Fibroblast of lung (primary cell): ENCODE measurements around the gene FZD10. TPM values are rescaled to one million over a fixed set of nuclear protein-coding genes. Genes with fewer than 3 reads are reported as not detected.

ENCODE experiments used
- DNase-seq, 2 donors: peaks; one replicate each; pipeline versions ENCODE4 v3.0.0 to v3.0.0-alpha.2; 2010; ENCODE audit warnings: low read depth in 2 of 2
- H2AFZ ChIP-seq: 2 replicates; pipeline ENCODE4 v1.5.1; 2012; ENCODE audit warnings: low read length, control low read depth, inconsistent platforms
- H3K27ac ChIP-seq: 2 replicates; pipeline ENCODE4 v1.5.1; 2011; ENCODE audit warnings: low read length, control low read depth; ENCODE audit not compliant: insufficient read depth
- H3K27me3 ChIP-seq: 2 replicates; pipeline ENCODE4 v1.5.1; 2011; ENCODE audit warnings: mild to moderate bottlenecking, low read length; ENCODE audit not compliant: control insufficient read depth, insufficient read depth
- H3K36me3 ChIP-seq: 2 replicates; pipeline ENCODE4 v1.5.1; 2011; ENCODE audit warnings: low read length; ENCODE audit not compliant: control insufficient read depth, insufficient read depth
- H3K4me1 ChIP-seq: 2 replicates; pipeline ENCODE4 v1.5.1; 2011; ENCODE audit warnings: low read length; ENCODE audit not compliant: control insufficient read depth, insufficient read depth; ENCODE audit errors: extremely low read depth
- H3K4me2 ChIP-seq: 2 replicates; pipeline ENCODE4 v1.5.1; 2011; ENCODE audit warnings: low read length, control low read depth; ENCODE audit not compliant: insufficient read depth; ENCODE audit errors: extremely low read depth
- H3K4me3 ChIP-seq, 4 experiments: fragments of 200-600 bp in 1 of 4; sonication (generic) in 1 of 4; replicated peaks in 1 of 4; 2 replicates each; pipeline ENCODE4 v1.5.1; 2011 to 2016; ENCODE audit warnings: low read length in 4 of 4, low read depth in 3 of 4, mild to moderate bottlenecking in 3 of 4, control low read depth in 2 of 4, inconsistent platforms in 1 of 4, mixed read lengths in 1 of 4; ENCODE audit not compliant: insufficient read depth in 1 of 4; ENCODE audit errors: control extremely low read depth in 1 of 4
- H3K79me2 ChIP-seq: 2 replicates; pipeline ENCODE4 v1.5.1; 2012; ENCODE audit warnings: mild to moderate bottlenecking, low read length, inconsistent platforms; ENCODE audit not compliant: control insufficient read depth, insufficient read depth
- H3K9ac ChIP-seq: 2 replicates; pipeline ENCODE4 v1.5.1; 2011; ENCODE audit warnings: mild to moderate bottlenecking, low read length, control low read depth; ENCODE audit not compliant: insufficient read depth
- H3K9me3 ChIP-seq: 2 replicates; pipeline ENCODE4 v1.5.1; 2012; ENCODE audit warnings: low read depth, low read length; ENCODE audit not compliant: control insufficient read depth, insufficient read depth
- H4K20me1 ChIP-seq: 2 replicates; pipeline ENCODE4 v1.5.1; 2011; ENCODE audit warnings: low read length; ENCODE audit not compliant: control insufficient read depth, insufficient read depth; ENCODE audit errors: extremely low read depth
- CTCF ChIP-seq, 2 donors: IDR thresholded peaks in 1 of 2; conservative IDR thresholded peaks in 1 of 2; 1 replicate in 1 of 2; 2 replicates in 1 of 2; pipeline ENCODE4 v1.5.1; 2011 to 2012; ENCODE audit warnings: low read length in 2 of 2, control low read depth in 1 of 2, inconsistent platforms in 1 of 2, low read depth in 1 of 2, mild to moderate bottlenecking in 1 of 2
- EZH2 ChIP-seq: IDR thresholded peaks from 2 replicates; pipeline ENCODE4 v1.5.1; 2012; ENCODE audit warnings: low read length, control low read depth, mild to moderate bottlenecking; ENCODE audit errors: missing control alignments
- polyA plus RNA-seq, 2 donors: library from polyadenylated mRNA; depleted of rRNA in 1 of 2; stranded (reverse) in 1 of 2; unstranded in 1 of 2; fragments of >200 nt; gene quantifications; 2 replicates each; pipeline ENCODE4 v1.2.1, GENCODE V29; 2011 to 2012; ENCODE audit warnings: missing spikeins in 1 of 2
- total RNA-seq: library from RNA; depleted of rRNA; stranded (reverse); fragments of >200 nt; gene quantifications from 2 replicates; pipeline ENCODE4 v1.2.1, GENCODE V29; 2014

Gene FZD10
- total and polyA plus RNA-seq, 2 donors (not counting 1 experiment from before 2014, with no cell fraction given) = under 0.01 to 0.03 TPM

DNA sequence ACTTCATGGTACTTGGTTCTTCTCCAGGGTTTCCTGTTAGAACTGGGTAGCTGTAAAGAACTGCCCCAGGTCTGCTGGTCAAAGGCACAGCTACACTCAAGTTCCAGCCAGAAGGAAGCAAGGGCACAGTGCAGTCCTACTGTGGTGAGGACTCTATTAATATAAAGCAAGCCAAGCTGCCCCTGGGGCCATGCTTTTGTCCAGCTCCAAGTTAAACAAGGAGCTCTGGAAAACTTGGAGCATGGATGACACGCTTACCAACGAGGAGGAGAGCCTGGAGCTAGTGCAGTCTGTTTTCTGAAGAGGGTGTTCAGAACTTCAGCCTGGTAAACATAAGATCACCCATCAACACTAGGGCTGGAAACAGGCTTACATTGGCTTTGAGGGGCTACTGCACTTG lies 4.0 kb downstream of the FZD10 start:
- Histone ChIP-seq H3K9me3 (no peaks in the 10 kb centered on the region), H4K20me1 (no peaks in the 10 kb centered on the region), H3K27ac (no peak overlapping the region), H3K27me3 (no peaks in the 10 kb centered on the region), H2AFZ (no peak overlapping the region), H3K4me1 (no peaks in the 10 kb centered on the region), H3K79me2 (no peaks in the 10 kb centered on the region), H3K4me2 (no peak overlapping the region), H3K36me3 (no peaks in the 10 kb centered on the region), H3K9ac (no peak overlapping the region), H3K4me3 (no peak overlapping the region)
- TF ChIP-seq CTCF (conservative IDR thresholded peaks at IDR 0.05 in 1 of 2, IDR thresholded peaks at IDR 0.05 in 1 of 2; ENCODE audit: low read depth in 1 of 2, low read length in 2 of 2) (no peak), EZH2 (no peak)
- no peak for DNase-seq

- TF ChIP-seq EZH2 (no peak), CTCF (conservative IDR thresholded peaks at IDR 0.05 in 1 of 2, IDR thresholded peaks at IDR 0.05 in 1 of 2; ENCODE audit: low read depth in 1 of 2, low read length in 2 of 2) (no peak)
- no peak for DNase-seq
- no peaks in the 10 kb centered on the region for H3K79me2 ChIP-seq
- no peak overlapping the region for H2AFZ ChIP-seq
- H3K4me1 ChIP-seq = no peaks in the 10 kb centered on the region
- H3K9ac ChIP-seq = no peak overlapping the region
- no peak overlapping the region for H3K4me2 ChIP-seq
- H3K27ac ChIP-seq = no peak overlapping the region
- H4K20me1 ChIP-seq = no peaks in the 10 kb centered on the region
- H3K4me3 ChIP-seq = no peak overlapping the region
- no peaks in the 10 kb centered on the region for H3K27me3 ChIP-seq
- H3K9me3 ChIP-seq = no peaks in the 10 kb centered on the region
- no peaks in the 10 kb centered on the region for H3K36me3 ChIP-seq
Measured at GRCh38 chr12:130167537-130167936, 5.3 kb downstream of the FZD10 start.

GRCh38 chr12:130169256-130169655 lies 7.0 kb downstream of the FZD10 start:
- H3K27ac ChIP-seq = no peak overlapping the region
- DNase-seq = no peak
- no peak overlapping the region for H3K4me3 ChIP-seq
- no peaks in the 10 kb centered on the region for H3K36me3 ChIP-seq
- H4K20me1 ChIP-seq = no peaks in the 10 kb centered on the region
- TF ChIP-seq EZH2 = no peak
- no peak for TF ChIP-seq CTCF (conservative IDR thresholded peaks at IDR 0.05 in 1 of 2, IDR thresholded peaks at IDR 0.05 in 1 of 2; ENCODE audit: low read depth in 1 of 2, low read length in 2 of 2)
- no peak overlapping the region for H3K9ac ChIP-seq
- H3K27me3 ChIP-seq = no peaks in the 10 kb centered on the region
- H3K4me2 ChIP-seq = no peak overlapping the region
- no peak overlapping the region for H2AFZ ChIP-seq
- H3K79me2 ChIP-seq = no peaks in the 10 kb centered on the region
- H3K4me1 ChIP-seq = no peaks in the 10 kb centered on the region
- no peaks in the 10 kb centered on the region for H3K9me3 ChIP-seq
